SK-N-MC (cell line): ENCODE results near the gene PLCD1.
"Not testable (repeated sequence)": the region's sequence is repeated elsewhere in the genome, so short reads cannot be mapped to it uniquely, and the experiment has no call there.

Experiments
- DNase-seq: peaks from one replicate; pipeline ENCODE4 v3.0.0-alpha.2; 2011; ENCODE audit warnings: low read depth, low spot score
- H3K27ac ChIP-seq: fragments of 200-600 bp; sonication (generic); 2 replicates; pipeline ENCODE4 v1.5.1; 2016; ENCODE audit warnings: mixed run types
- H3K36me3 ChIP-seq: fragments of 200-600 bp; sonication (generic); 2 replicates; pipeline ENCODE4 v1.6.1; 2017; ENCODE audit warnings: antibody characterized with exemption, low read length, mixed read lengths; ENCODE audit not compliant: insufficient read depth
- H3K4me3 ChIP-seq: fragments of 200-600 bp; sonication (generic); 2 replicates; pipeline ENCODE4 v1.5.1; 2016
- H3K9ac ChIP-seq: fragments of 200-600 bp; sonication (generic); 2 replicates; pipeline ENCODE4 v1.8.0; 2017; ENCODE audit warnings: mixed run types, mixed read lengths; ENCODE audit not compliant: insufficient read length
- H3K9me3 ChIP-seq: fragments of 200-600 bp; sonication (generic); 2 replicates; pipeline ENCODE4 v1.6.1; 2017; ENCODE audit warnings: low read depth, mild to moderate bottlenecking, antibody characterized with exemption, low read length, moderate library complexity, mixed read lengths
- EZH2 ChIP-seq: fragments of 200-600 bp; sonication (generic); IDR thresholded peaks from one replicate; pipeline ENCODE4 v1.6.1; 2017; ENCODE audit warnings: antibody characterized with exemption
- FOXP2 ChIP-seq: optimal IDR thresholded peaks from 2 replicates; pipeline ENCODE3; 2011; ENCODE audit warnings: mild to moderate bottlenecking, moderate library complexity; ENCODE audit not compliant: insufficient read depth; ENCODE audit errors: extremely low read length, control extremely low read depth
- POLR2AphosphoS5 ChIP-seq: IDR thresholded peaks from 2 replicates; pipeline ENCODE4 v1.6.1; 2012; ENCODE audit warnings: mild to moderate bottlenecking, low read depth, low read length, borderline replicate concordance

Gene PLCD1

DNA sequence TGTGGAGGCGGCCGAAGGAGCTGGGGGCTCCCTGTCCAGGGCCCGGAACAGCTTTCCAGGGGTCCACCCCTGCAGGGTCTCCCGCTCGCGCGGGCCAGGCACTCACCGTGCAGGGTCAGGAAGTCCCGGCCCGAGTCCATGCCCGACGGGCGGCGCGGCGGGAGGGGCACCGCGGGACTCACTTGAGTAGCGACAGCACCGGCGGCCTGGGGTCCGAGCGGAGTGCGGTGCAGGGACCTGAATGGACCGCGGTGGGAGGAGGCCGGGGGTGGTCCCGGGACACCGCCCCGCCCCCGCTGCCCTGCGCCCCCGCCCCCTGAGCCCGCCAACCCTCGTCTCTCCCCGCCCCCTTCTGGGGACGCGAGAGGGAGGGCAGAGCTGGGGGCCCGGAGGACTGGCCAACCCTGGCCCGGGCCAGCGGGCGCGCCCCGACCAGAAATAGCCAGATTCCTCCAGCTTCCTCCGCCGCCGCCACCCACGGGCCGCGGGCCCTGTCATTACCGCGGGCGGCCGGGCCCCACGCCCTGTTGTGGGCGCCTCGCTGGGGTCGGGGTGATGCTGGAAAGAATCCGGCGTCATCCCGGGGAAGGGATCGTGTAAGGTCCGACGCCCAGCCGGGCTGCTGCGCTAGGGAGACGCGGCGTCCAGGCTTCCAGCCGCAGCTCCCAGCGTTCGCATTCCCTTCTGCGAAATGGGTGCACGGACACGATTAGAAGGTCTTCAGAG, at the start of gene PLCD1:
Gene PLCD1, minus strand, starts transcription at position 243 of the 726 bp plus-strand sequence. Its CDS starts 103 bp downstream, at position 140.
- H3K27ac ChIP-seq = no peak within 1 kb of the TSS
- no peak within 1 kb of the TSS for H3K9ac ChIP-seq
- no peak for TF ChIP-seq FOXP2
- TF ChIP-seq POLR2AphosphoS5 = no peak
- TF ChIP-seq EZH2 = no peak
- no peaks in the 10 kb centered on the region for H3K36me3 ChIP-seq
- no peak for DNase-seq
- H3K4me3 ChIP-seq = peak within 1 kb of the TSS; percentile 52
- no peaks in the 10 kb centered on the region for H3K9me3 ChIP-seq

DNA sequence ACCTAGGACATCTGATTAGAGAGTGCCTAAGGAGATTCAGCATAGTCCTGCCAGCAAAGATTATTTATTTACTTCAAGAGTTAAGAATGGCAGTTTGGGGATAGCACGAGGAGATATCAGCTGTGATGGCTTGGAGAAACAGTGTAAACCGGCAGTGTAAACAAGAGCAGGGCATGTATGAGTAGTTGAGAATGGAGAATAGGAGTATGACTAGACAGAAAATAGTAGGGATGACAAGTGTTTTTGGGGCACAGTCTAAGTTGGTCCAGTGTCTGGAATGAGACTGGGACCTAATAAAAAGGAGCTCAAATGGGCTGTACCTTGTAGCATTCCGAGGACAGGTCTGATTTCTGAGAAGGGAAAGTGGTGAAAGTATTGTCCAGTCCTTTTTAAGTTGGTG, 47.6 kb upstream of the PLCD1 start:
- DNase-seq, H3K36me3 ChIP-seq, H3K4me3 ChIP-seq, H3K27ac ChIP-seq, H3K9ac ChIP-seq, H3K9me3 ChIP-seq: not testable (repeated sequence)

DNA sequence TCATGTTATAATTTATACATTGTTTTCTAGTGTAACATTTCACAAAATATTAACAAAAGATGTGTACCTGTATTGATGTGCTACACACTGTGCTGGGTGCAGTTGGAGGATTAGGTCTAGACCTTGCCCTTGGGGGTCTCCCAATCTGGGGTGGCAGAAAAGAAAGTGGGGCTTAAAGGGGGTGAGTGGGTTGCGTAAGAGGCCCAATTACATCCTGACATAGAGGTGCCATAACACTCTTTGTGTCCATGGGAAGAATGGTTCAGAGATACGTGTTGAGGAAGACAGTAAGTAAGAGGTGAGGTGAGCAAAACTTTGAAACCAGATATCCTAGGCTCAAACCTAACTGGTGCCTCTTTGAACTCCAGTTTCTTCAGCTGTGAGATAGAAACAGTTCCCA, 40.6 kb upstream of the PLCD1 start:
- Histone ChIP-seq H3K36me3 (no peaks in the 10 kb centered on the region), H3K9ac (no peak overlapping the region), H3K4me3 (no peak overlapping the region), H3K27ac (no peak overlapping the region), H3K9me3 (no peaks in the 10 kb centered on the region)
- TF ChIP-seq POLR2AphosphoS5 = no peak
- no peak for TF ChIP-seq FOXP2
- TF ChIP-seq EZH2 = no peak
- no peak for DNase-seq

DNA sequence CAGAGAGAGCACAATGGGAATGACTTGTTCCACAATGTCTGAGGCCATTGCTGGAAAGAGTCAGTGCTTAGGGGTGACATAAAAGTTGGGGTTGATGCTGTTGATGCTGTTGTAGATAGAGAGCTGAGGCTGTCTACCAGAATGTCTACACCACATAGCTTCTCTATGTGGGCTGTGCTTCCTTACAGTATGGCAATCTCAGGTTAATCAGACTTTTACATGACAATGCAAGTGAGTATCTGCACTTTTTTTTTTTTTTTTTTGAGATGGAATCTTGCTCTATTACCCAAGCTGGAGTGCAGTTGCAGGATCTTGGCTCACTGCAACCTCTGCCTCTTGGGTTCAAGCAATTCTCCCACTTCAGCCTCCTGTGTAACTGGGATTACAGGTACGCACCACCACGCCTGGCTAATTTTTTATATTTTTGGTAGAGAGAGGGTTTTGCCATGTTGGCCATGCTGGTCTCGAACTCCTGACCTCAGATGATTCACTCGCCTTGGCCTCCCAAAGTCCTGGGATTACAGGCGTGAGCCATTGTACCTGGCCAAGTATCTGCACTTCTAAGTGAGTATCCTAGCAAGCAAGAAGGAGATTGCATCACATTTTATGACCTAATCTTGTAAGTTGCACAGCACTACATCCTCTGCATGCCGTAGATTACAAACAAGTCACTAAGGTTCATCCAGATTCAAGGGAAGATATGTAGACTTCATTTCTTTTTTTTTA, 38.2 kb upstream of the PLCD1 start:
- no peak overlapping the region for H3K4me3 ChIP-seq
- no peaks in the 10 kb centered on the region for H3K36me3 ChIP-seq
- TF ChIP-seq POLR2AphosphoS5 (no peak), FOXP2 (no peak), EZH2 (no peak)
- no peaks in the 10 kb centered on the region for H3K9me3 ChIP-seq
- no peak for DNase-seq
- H3K27ac ChIP-seq = no peak overlapping the region
- H3K9ac ChIP-seq = no peak overlapping the region

DNA sequence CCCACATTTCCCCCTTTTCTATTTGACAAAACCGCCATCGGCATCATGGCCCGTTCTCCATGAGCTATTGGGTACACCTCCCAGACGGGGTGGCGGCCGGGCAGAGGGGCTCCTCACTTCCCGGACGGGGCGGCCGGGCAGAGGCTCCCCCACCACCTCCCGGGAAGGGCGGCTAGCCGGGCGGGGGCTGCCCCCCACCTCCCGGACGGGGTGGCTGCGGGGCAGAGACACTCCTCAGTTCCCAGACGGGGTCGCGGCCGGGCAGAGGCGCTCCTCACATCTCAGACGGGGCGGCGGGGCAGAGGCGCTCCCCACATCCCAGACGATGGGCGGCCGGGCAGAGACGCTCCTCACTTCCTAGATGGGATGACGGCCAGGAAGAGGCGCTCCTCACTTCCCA, 35.0 kb upstream of the PLCD1 start:
- not testable (repeated sequence) for H3K27ac ChIP-seq, H3K9ac ChIP-seq, H3K4me3 ChIP-seq, H3K36me3 ChIP-seq, DNase-seq, H3K9me3 ChIP-seq

DNA sequence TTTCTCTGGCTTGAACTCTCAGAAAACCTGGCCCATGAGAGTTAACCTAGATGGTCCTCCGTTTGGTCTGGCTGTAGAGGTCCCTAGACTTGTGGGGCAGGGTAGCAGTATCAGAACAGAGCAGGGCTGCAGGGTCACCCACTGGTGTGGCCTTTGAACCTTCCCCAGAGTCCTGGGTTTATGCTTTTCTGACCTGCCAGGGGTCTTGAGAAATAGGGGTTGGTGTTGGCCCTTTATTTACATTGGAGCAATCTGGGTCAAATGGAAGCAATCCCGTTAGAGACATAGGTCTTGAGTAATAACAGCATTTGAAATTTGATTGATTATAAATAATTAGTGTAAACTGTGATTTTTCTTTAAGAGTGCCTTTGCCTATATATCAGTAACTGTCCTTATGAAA, 33.4 kb upstream of the PLCD1 start:
- Histone ChIP-seq H3K9ac (no peak overlapping the region), H3K36me3 (no peaks in the 10 kb centered on the region), H3K4me3 (no peak overlapping the region), H3K27ac (no peak overlapping the region), H3K9me3 (no peaks in the 10 kb centered on the region)
- DNase-seq = no peak
- TF ChIP-seq POLR2AphosphoS5 = no peak

DNA sequence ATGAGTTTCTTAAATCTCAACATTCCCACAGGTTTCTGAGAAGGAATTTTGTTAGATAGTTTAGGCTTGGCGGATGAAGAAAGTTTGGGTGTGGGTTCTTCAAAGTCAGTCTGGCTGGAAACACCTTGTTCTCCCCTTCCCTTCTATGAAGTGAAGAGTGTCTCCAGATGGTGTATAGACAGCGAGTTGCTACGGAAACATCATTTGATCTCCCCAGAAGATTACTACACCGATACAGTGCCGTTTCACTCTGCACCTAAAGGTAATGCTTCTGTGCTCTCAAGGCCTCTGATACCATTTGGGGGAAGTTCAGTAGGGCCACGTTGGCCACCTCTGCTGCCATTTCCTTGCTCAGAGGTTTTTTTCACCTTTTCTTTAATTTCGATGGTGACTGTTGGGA, 30.1 kb upstream of the PLCD1 start:
- no peak for TF ChIP-seq POLR2AphosphoS5
- no peak for TF ChIP-seq EZH2
- TF ChIP-seq FOXP2 = no peak
- H3K4me3 ChIP-seq = no peak overlapping the region
- no peak overlapping the region for H3K9ac ChIP-seq
- no peak overlapping the region for H3K27ac ChIP-seq
- H3K9me3 ChIP-seq = no peaks in the 10 kb centered on the region
- no peaks in the 10 kb centered on the region for H3K36me3 ChIP-seq
- no peak for DNase-seq

DNA sequence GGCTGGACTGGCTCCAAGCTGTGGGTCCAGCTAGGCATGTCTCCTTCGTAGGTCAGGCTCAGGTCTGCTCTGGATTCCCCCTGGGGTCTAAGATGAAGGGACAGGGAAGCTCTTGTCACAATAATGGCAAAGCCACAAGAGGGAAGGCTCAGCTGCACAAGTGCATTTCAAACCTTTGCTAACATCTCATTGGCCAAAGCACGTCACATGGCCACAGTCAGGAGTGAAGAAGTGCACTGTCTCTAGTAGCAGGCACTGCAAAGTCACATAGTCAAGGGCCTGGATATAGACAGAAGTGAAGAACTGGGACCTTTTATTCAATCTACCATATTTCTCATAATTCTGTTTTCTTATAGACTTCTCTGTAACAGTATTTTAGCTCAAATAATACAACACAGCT, 29.7 kb upstream of the PLCD1 start:
- H3K27ac ChIP-seq = no peak overlapping the region
- DNase-seq = no peak
- TF ChIP-seq EZH2 (no peak), POLR2AphosphoS5 (no peak), FOXP2 (no peak)
- H3K9ac ChIP-seq = no peak overlapping the region
- H3K36me3 ChIP-seq = no peaks in the 10 kb centered on the region
- H3K9me3 ChIP-seq = no peaks in the 10 kb centered on the region
- H3K4me3 ChIP-seq = no peak overlapping the region

DNA sequence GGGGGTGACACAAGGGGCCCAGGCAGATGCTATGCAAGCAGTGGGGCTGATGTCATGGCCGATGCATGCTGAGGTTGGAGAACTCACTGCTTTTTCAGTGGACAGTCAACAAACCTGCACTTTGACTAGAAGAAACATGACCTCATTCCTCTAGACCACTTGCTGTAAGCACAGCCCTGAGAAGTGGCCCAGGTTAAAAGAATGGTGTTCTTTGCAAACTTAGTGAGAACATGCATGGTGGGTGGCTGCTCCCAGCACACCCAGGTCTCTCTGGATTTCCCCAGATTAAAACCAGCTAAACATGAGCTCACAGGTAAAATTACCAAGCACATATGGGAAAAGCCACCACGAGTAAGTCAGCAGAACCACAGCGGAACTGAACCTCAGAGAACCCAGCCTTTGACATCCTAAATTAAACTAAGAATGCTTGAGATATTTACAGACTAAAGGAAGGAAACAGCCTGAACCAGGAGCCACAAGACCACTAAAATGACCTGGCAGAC, 25.1 kb upstream of the PLCD1 start:
- no peak for DNase-seq
- Histone ChIP-seq H3K4me3 (no peak overlapping the region), H3K27ac (no peak overlapping the region), H3K9ac (no peak overlapping the region), H3K9me3 (no peaks in the 10 kb centered on the region), H3K36me3 (no peaks in the 10 kb centered on the region)
- TF ChIP-seq POLR2AphosphoS5 (no peak), FOXP2 (no peak), EZH2 (no peak)

DNA sequence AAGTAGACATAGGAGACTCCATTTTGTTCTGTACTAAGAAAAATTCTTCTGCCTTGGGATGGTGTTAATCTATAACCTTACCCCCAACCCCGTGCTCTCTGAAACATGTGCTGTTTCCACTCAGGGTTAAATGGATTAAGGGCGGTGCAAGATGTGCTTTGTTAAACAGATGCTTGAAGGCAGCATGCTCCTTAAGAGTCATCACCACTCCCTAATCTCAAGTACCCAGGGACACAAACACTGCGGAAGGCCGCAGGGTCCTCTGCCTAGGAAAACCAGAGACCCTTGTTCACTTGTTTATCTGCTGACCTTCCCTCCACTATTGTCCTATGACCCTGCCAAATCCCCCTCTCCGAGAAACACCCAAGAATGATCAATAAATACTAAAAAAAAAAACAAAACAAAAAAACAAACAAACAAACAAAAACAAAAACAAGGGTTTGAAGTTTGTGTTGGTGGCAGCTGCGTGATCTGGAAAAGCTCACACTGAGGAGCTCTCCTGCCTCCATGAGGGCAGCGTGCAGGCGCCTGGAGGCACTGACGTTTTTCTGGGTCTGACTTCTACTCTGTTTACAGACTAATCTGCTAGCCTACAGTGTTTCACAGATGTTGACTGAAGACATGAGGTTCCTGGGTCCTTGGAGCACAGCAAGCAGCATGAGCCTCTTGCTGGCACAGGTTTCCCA, 24.5 kb upstream of the PLCD1 start:
- not testable (repeated sequence) for H3K9ac ChIP-seq, H3K9me3 ChIP-seq, H3K4me3 ChIP-seq, H3K27ac ChIP-seq, DNase-seq, H3K36me3 ChIP-seq

DNA sequence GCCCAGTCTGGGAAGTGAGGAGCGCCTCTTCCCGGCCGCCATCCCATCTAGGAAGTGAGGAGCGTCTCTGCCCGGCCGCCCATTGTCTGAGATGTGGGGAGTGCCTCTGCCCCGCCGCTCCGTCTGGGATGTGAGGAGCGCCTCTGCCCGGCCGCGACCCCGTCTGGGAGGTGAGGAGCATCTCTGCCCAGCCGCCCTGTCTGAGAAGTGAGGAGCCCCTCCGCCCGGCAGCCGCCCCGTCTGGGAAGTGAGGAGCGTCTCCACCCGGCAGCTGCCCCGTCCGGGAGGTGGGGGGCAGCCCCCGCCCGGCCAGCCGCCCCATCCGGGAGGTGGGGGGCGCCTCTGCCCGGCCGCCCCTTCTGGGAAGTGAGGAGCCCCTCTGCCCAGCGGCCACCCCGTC, 23.8 kb upstream of the PLCD1 start:
- not testable (repeated sequence) for H3K36me3 ChIP-seq, H3K9me3 ChIP-seq, H3K9ac ChIP-seq, H3K4me3 ChIP-seq, H3K27ac ChIP-seq, DNase-seq
